HepG2 (cell line): ENCODE results near the gene ZNF684. TPM values are rescaled to one million over a fixed set of nuclear protein-coding genes. Genes with fewer than 3 reads are reported as not detected.

Experiments used
- ATAC-seq: fragments of 200-7000 bp; cut with Tn5 transposase; 3 replicates; pipeline ENCODE4 v1.9.1; 2020; ENCODE audit warnings: mild to moderate bottlenecking, moderate library complexity
- BruUV-seq: library from RNA; stranded (reverse); fragments of 400-500 nt; replicated peaks from 2 replicates; lab custom pipeline; 2021; lab: Mats Ljungman, UMichigan
- CTCF ChIA-PET: fragments of 300-600 bp; formaldehyde crosslinking; extraction: SDS; loops from one replicate; lab custom pipeline; 2021; ENCODE audit warnings: low total read pairs, inconsistent platforms, low intra/inter-chr PET ratio; lab: Yijun Ruan, JAX
- POLR2A ChIA-PET: fragments of 350-600 bp; sonication (Branson Sonifier 250); formaldehyde crosslinking; loops from one replicate; lab custom pipeline; 2020; ENCODE audit warnings: antibody characterized with exemption, inconsistent platforms; lab: Yijun Ruan, JAX
- DNase-seq: peaks from one replicate; pipeline ENCODE4 v3.0.0-alpha.2; 2015; ENCODE audit warnings: low spot score
- FAIRE-seq: peaks from 3 replicates; lab custom pipeline; 2011; peaks lifted over from hg19 to GRCh38; lab: Jason Lieb, UNC
- H2AFZ ChIP-seq: one replicate; pipeline ENCODE4 v1.6.1; 2011; ENCODE audit warnings: low read length, inconsistent platforms
- H3K27ac ChIP-seq: fragments of 300-600 bp; 3 replicates; pipeline ENCODE4 v1.8.0; 2011; ENCODE audit warnings: mixed run types, mild to moderate bottlenecking, mixed read lengths, low read length, inconsistent platforms; ENCODE audit not compliant: insufficient read depth; ENCODE audit errors: extremely low read length
- H3K27me3 ChIP-seq, 2 experiments: fragments of 200-600 bp in 1 of 2; 2 replicates in 1 of 2; 3 replicates in 1 of 2; pipeline versions ENCODE4 v1.6.0 to v1.8.0; 2011; ENCODE audit warnings: low read length in 2 of 2, mild to moderate bottlenecking in 2 of 2, moderate library complexity in 2 of 2, inconsistent platforms in 1 of 2; ENCODE audit not compliant: insufficient read depth in 2 of 2, control insufficient read depth in 1 of 2
- H3K36me3 ChIP-seq, 2 experiments: fragments of 200-600 bp in 1 of 2; replicated peaks in 1 of 2; 2 replicates in 1 of 2; 3 replicates in 1 of 2; pipeline versions ENCODE4 v1.5.1 to v1.8.0; 2011; ENCODE audit warnings: low read length in 2 of 2, inconsistent platforms in 1 of 2; ENCODE audit not compliant: insufficient read depth in 2 of 2, control insufficient read depth in 1 of 2
- H3K4me1 ChIP-seq: 2 replicates; pipeline ENCODE4 v1.5.1; 2012; ENCODE audit warnings: low read length, inconsistent platforms; ENCODE audit not compliant: insufficient read depth
- H3K4me2 ChIP-seq: 2 replicates; pipeline ENCODE4 v1.6.0; 2011; ENCODE audit warnings: low read depth, low read length, inconsistent platforms
- H3K4me3 ChIP-seq, 3 experiments: fragments of 200-600 bp in 1 of 3; sonication (generic), shearing (Covaris generic) in 1 of 3; replicated peaks in 1 of 3; 2 replicates each; pipeline ENCODE4 v1.5.1; 2011 to 2016; ENCODE audit warnings: low read length in 3 of 3, inconsistent platforms in 2 of 3, low read depth in 2 of 3, mild to moderate bottlenecking in 2 of 3, control low read depth in 1 of 3, mixed read lengths in 1 of 3; ENCODE audit not compliant: insufficient read depth in 1 of 3
- H3K79me2 ChIP-seq: one replicate; pipeline ENCODE4 v1.6.1; 2011; ENCODE audit warnings: low read length, inconsistent platforms; ENCODE audit not compliant: insufficient read depth
- H3K9ac ChIP-seq: 2 replicates; pipeline ENCODE4 v1.6.0; 2011; ENCODE audit warnings: mild to moderate bottlenecking, low read depth, low read length, inconsistent platforms; ENCODE audit not compliant: insufficient read depth
- H3K9me3 ChIP-seq: 2 replicates; pipeline ENCODE4 v1.5.1; 2012; ENCODE audit warnings: mild to moderate bottlenecking, low read length
- H4K20me1 ChIP-seq: 2 replicates; pipeline ENCODE4 v1.6.0; 2011; ENCODE audit warnings: inconsistent platforms, mild to moderate bottlenecking, low read length, moderate library complexity; ENCODE audit not compliant: insufficient read depth
- ATF4 ChIP-seq, 2 experiments: fragments of 450-650 bp in 1 of 2; sonication (generic) in 1 of 2; formaldehyde crosslinking; IDR thresholded peaks; 2 replicates each; pipeline versions ENCODE4 v1.5.0 to v1.8.0; 2020 to 2022; ENCODE audit warnings: mild to moderate bottlenecking in 1 of 2, missing genetic modification reagents in 1 of 2
- FOXJ3 ChIP-seq: sonication (generic); formaldehyde crosslinking; IDR thresholded peaks from 2 replicates; pipeline ENCODE4 v1.4.0; 2020; ENCODE audit warnings: missing genetic modification reagents, mild to moderate bottlenecking, borderline replicate concordance
- PAWR ChIP-seq: sonication (generic); formaldehyde crosslinking; IDR thresholded peaks from 2 replicates; pipeline ENCODE4 v1.4.0; 2020; ENCODE audit warnings: missing genetic modification reagents, mild to moderate bottlenecking, borderline replicate concordance
- WGBS: methylation state at CpG from one replicate; pipeline ENCODE4 v1.1.6; 2017; ENCODE audit warnings: low lambda C conversion rate; 5-methylcytosine and 5-hydroxymethylcytosine counted together
- in situ Hi-C: cut with HindIII; loops from 2 replicates; pipeline ENCODE4 v1.10.0; 2017; ENCODE audit warnings: low pct_unique_long_range_greater_than_20kb; ENCODE audit not compliant: extremely low pct_ligation_motif_present
- intact Hi-C: fragments of 100-400 bp; cut with micrococcal nuclease; formaldehyde crosslinking; loops from one replicate; pipeline ENCODE4 v1.10.0; 2022; ENCODE audit not compliant: unreplicated experiment
- polyA plus RNA-seq, 8 experiments: library from polyadenylated mRNA; depleted of rRNA in 3 of 8; stranded (reverse) in 7 of 8; unstranded in 1 of 8; fragments of >200 nt; fragmentation: Illumina TruSeq in 4 of 8; extraction: Trizol in 4 of 8; gene quantifications; 2 replicates each; pipeline versions ENCODE4 v1.2.1 to v1.2.3, GENCODE V29; 2011 to 2016; ENCODE audit warnings: low read depth in 4 of 8, missing spikeins in 1 of 8, mixed read lengths in 1 of 8; ENCODE audit not compliant: insufficient read depth in 1 of 8
- total RNA-seq, 5 experiments: library from RNA; depleted of rRNA; stranded (reverse); fragments of >200 nt; fragmentation: Illumina TruSeq; extraction: Trizol; gene quantifications; 2 replicates each; pipeline ENCODE4 v1.2.3, GENCODE V29; 2016; ENCODE audit warnings: low read depth in 1 of 5

The ZNF684 gene
- total and polyA plus RNA-seq, 2 of the 13 experiments (the other 11 are each of a cell fraction or from before 2014, with no cell fraction given): 6.5 to 15.2 TPM

- BruUV-seq: no TSS peak
- FAIRE-seq: no peak
- Histone ChIP-seq H3K79me2 (no peaks in the 10 kb centered on the region), H3K9me3 (no peaks in the 10 kb centered on the region), H3K27ac (no peak overlapping the region), H3K4me3 (no peak overlapping the region), H3K36me3 (no peaks in the 10 kb centered on the region), H3K4me2 (no peak overlapping the region), H4K20me1 (no peaks in the 10 kb centered on the region), H2AFZ (no peak overlapping the region), H3K9ac (no peak overlapping the region), H3K4me1 (no peaks in the 10 kb centered on the region), H3K27me3 (peaks cover 0 to 25% of the 10 kb centered on the region in 2 experiments; a peak in 2 of 5 replicates)
- in situ Hi-C loops: no loop called here
- ATAC-seq: no peak
- intact Hi-C loops: no loop called here
- WGBS: 21% methylated on average over 6 of the region's 6 CpGs
- no peak for DNase-seq
- ChIA-PET POLR2A (no interaction called here), CTCF (no interaction called here)
- TF ChIP-seq PAWR (no peak), FOXJ3 (CRISPR knock-in tag) (no peak)
These were observed 52.5 kb downstream of the ZNF684 start for GRCh38 chr1:40583980-40584379.

GRCh38 chr1:40588586-40588985 lies 57.1 kb downstream of the ZNF684 start:
- FAIRE-seq: no peak
- intact Hi-C loops (no loop called here), in situ Hi-C loops (no loop called here)
- Histone ChIP-seq H3K27me3 (peaks cover 0 to 8% of the 10 kb centered on the region in 2 experiments; a peak in 2 of 5 replicates), H3K9me3 (no peaks in the 10 kb centered on the region), H3K79me2 (no peaks in the 10 kb centered on the region), H3K4me1 (no peaks in the 10 kb centered on the region), H3K36me3 (no peaks in the 10 kb centered on the region), H3K4me2 (no peak overlapping the region), H4K20me1 (no peaks in the 10 kb centered on the region), H2AFZ (no peak overlapping the region)
- ChIA-PET POLR2A (no interaction called here), CTCF (no interaction called here)
- BruUV-seq: no TSS peak
- 4% methylated on average over 2 of the region's 2 CpGs for WGBS
- no peak for TF ChIP-seq ATF4 (CRISPR knock-in tag; IDR thresholded peaks at IDR 0.05)
- TF ChIP-seq, all 625 proteins: peak for 0
- no peak overlapping the region for H3K9ac ChIP-seq
- ATAC-seq: no peak
- no peak overlapping the region for H3K4me3 ChIP-seq
- no peak for DNase-seq
- H3K27ac ChIP-seq: no peak overlapping the region
